Aorta (tissue), 5 donors: ENCODE measurements around the gene ATP6V0D1. TPM values are rescaled to one million over a fixed set of nuclear protein-coding genes. Genes with fewer than 3 reads are reported as not detected.

Source experiments
- ATAC-seq: fragments of 200-7000 bp; cut with Tn5 transposase; one replicate; pipeline ENCODE4 v1.9.1; 2022; ENCODE audit warnings: moderate library complexity; ENCODE audit not compliant: low FRiP score
- DNase-seq, 2 donors: peaks; one replicate each; pipeline ENCODE4 v3.0.0-alpha.2; 2020
- H3K27ac ChIP-seq, 2 donors: one replicate each; pipeline ENCODE4 v1.5.1; 2013; ENCODE audit warnings: low read length in 2 of 2, mild to moderate bottlenecking in 2 of 2, moderate library complexity in 2 of 2, control low read depth in 1 of 2, inconsistent platforms in 1 of 2, low read depth in 1 of 2
- H3K27me3 ChIP-seq, 2 donors: one replicate each; pipeline ENCODE4 v1.6.1; 2013; ENCODE audit warnings: control low read depth in 1 of 2, low read length in 1 of 2, mild to moderate bottlenecking in 1 of 2, moderate library complexity in 1 of 2; ENCODE audit not compliant: insufficient read depth in 2 of 2, control insufficient read depth in 1 of 2
- H3K36me3 ChIP-seq, 2 donors: one replicate each; pipeline ENCODE4 v1.6.1; 2013; ENCODE audit warnings: control low read depth in 1 of 2, low read length in 1 of 2, mild to moderate bottlenecking in 1 of 2; ENCODE audit not compliant: insufficient read depth in 2 of 2, control insufficient read depth in 1 of 2
- H3K4me1 ChIP-seq, 2 donors: one replicate each; pipeline ENCODE4 v1.6.1; 2013; ENCODE audit warnings: low read length in 2 of 2, control low read depth in 1 of 2, mild to moderate bottlenecking in 1 of 2, moderate library complexity in 1 of 2; ENCODE audit not compliant: insufficient read depth in 2 of 2, control insufficient read depth in 1 of 2
- H3K4me3 ChIP-seq, 2 donors: one replicate each; pipeline ENCODE4 v1.5.1; 2013; ENCODE audit warnings: low read length in 2 of 2, control low read depth in 1 of 2, mild to moderate bottlenecking in 1 of 2
- H3K9me3 ChIP-seq: one replicate; pipeline ENCODE4 v1.6.1; 2013; ENCODE audit warnings: mild to moderate bottlenecking, low read length; ENCODE audit not compliant: control insufficient read depth
- WGBS, 2 donors: extraction: QIAGEN DNeasy Blood & Tissue Kit; methylation state at CpG; one replicate each; pipeline ENCODE4 v1.1.7; 2013; 5-methylcytosine and 5-hydroxymethylcytosine counted together
- intact Hi-C, 2 donors: fragments of 100-400 bp; cut with DNase I; formaldehyde crosslinking; loops; one replicate each; pipeline versions ENCODE4 v1.14.2 to v1.15.0; 2022
- polyA plus RNA-seq, 2 donors: library from polyadenylated mRNA; stranded (reverse); fragments of 200-250 nt; gene quantifications; one replicate each; pipeline ENCODE4 v1.2.3, GENCODE V29; 2013
- total RNA-seq, 2 donors: library from RNA; stranded (reverse); fragmentation: NEBNext Ultra II Directional; extraction: Animal tissue kit (Norgen Biotek cat#: 25700); gene quantifications; one replicate each; pipeline ENCODE4 v1.2.1, GENCODE V29; 2021
- donor health status: healthy with polysubstance abuse.
- donor health status: Bipolar disorder and iron deficiency.
- donor health status: DM: no; HTN: no; CAD: no.
- donor health status: DM: no; HTN: no; CAD: no.
- donor health status: DM: yes; HTN: yes; CAD: no.

ATP6V0D1 gene
- total and polyA plus RNA-seq, 4 donors: 52.0 to 88.0 (median 60.3) TPM

GRCh38 chr16:67438098-67438791, 42.7 kb downstream of the ATP6V0D1 start:
- ATAC-seq (no peak), DNase-seq (no peak)
- H3K4me1 ChIP-seq: no peaks in the 10 kb centered on the region
- WGBS, 2 donors: 95 to 96% methylated on average over 20 of the region's 20 CpGs
- H3K27ac ChIP-seq: no peak overlapping the region
- no peaks in the 10 kb centered on the region for H3K27me3 ChIP-seq
- intact Hi-C loops: no loop called here
- H3K4me3 ChIP-seq: no peak overlapping the region
- H3K9me3 ChIP-seq: no peaks in the 10 kb centered on the region
- peaks cover 0 to 4% of the 10 kb centered on the region in 2 donors for H3K36me3 ChIP-seq

GRCh38 chr16:67437513-67437912, 43.4 kb downstream of the ATP6V0D1 start:
- ATAC-seq (no peak), DNase-seq (no peak)
- peaks cover 0 to 4% of the 10 kb centered on the region in 2 donors for H3K36me3 ChIP-seq
- 86 to 92% methylated on average over 4 of the region's 4 CpGs for WGBS, 2 donors
- H3K4me1 ChIP-seq: no peaks in the 10 kb centered on the region
- no peaks in the 10 kb centered on the region for H3K9me3 ChIP-seq
- no peak overlapping the region for H3K4me3 ChIP-seq
- no peaks in the 10 kb centered on the region for H3K27me3 ChIP-seq
- intact Hi-C loops: no loop called here
- no peak overlapping the region for H3K27ac ChIP-seq

- peaks cover 0 to 4% of the 10 kb centered on the region in 2 donors for H3K36me3 ChIP-seq
- H3K27ac ChIP-seq: no peak overlapping the region
- H3K27me3 ChIP-seq: no peaks in the 10 kb centered on the region
- ATAC-seq (no peak), DNase-seq (peak in 1 of 2 donors; percentile 37)
- intact Hi-C loops: no loop called here
- H3K9me3 ChIP-seq: no peaks in the 10 kb centered on the region
- H3K4me3 ChIP-seq: no peak overlapping the region
- WGBS, 2 donors: 94 to 96% methylated on average over 23 of the region's 23 CpGs
- no peaks in the 10 kb centered on the region for H3K4me1 ChIP-seq
Measured at GRCh38 chr16:67436640-67437193, 44.2 kb downstream of the ATP6V0D1 start.

GRCh38 chr16:67435758-67436164, 45.2 kb downstream of the ATP6V0D1 start:
- DNase-seq (peak in 1 of 2 donors; percentile 41), ATAC-seq (no peak)
- H3K27ac ChIP-seq: no peak overlapping the region
- H3K4me3 ChIP-seq: no peak overlapping the region
- intact Hi-C loops: no loop called here
- 96 to 98% methylated on average over 16 of the region's 16 CpGs for WGBS, 2 donors
- no peaks in the 10 kb centered on the region for H3K4me1 ChIP-seq
- no peaks in the 10 kb centered on the region for H3K27me3 ChIP-seq
- no peaks in the 10 kb centered on the region for H3K9me3 ChIP-seq
- peaks cover 0 to 4% of the 10 kb centered on the region in 2 donors for H3K36me3 ChIP-seq

- intact Hi-C loops: no loop called here
- DNase-seq (no peak), ATAC-seq (no peak)
- Histone ChIP-seq H3K4me3 (no peak overlapping the region), H3K27ac (no peak overlapping the region), H3K9me3 (no peaks in the 10 kb centered on the region), H3K27me3 (no peaks in the 10 kb centered on the region), H3K36me3 (peaks cover 0 to under 1% of the 10 kb centered on the region in 2 donors), H3K4me1 (no peaks in the 10 kb centered on the region)
- 82 to 90% methylated on average over 5 of the region's 5 CpGs for WGBS, 2 donors
Measured at GRCh38 chr16:67433131-67433719, 47.7 kb downstream of the ATP6V0D1 start.

GRCh38 chr16:67432506-67432890, 48.5 kb downstream of the ATP6V0D1 start:
- intact Hi-C loops: no loop called here
- Histone ChIP-seq H3K36me3 (no peaks in the 10 kb centered on the region), H3K27me3 (no peaks in the 10 kb centered on the region), H3K27ac (no peak overlapping the region), H3K4me3 (no peak overlapping the region), H3K9me3 (no peaks in the 10 kb centered on the region), H3K4me1 (no peaks in the 10 kb centered on the region)
- ATAC-seq (no peak), DNase-seq (no peak)
- WGBS, 2 donors: 86 to 88% methylated on average over 5 of the region's 5 CpGs

- Histone ChIP-seq H3K4me1 (no peaks in the 10 kb centered on the region), H3K4me3 (no peak overlapping the region), H3K27me3 (no peaks in the 10 kb centered on the region), H3K9me3 (no peaks in the 10 kb centered on the region), H3K27ac (no peak overlapping the region), H3K36me3 (no peaks in the 10 kb centered on the region)
- DNase-seq: no peak
- intact Hi-C loops: no loop called here
- no peak for ATAC-seq
- WGBS, 2 donors: 64 to 65% methylated on average over 11 to 13 of the region's 13 CpGs
Measured at GRCh38 chr16:67431775-67432505, 49.0 kb downstream of the ATP6V0D1 start.

- Histone ChIP-seq H3K36me3 (no peaks in the 10 kb centered on the region), H3K4me1 (no peaks in the 10 kb centered on the region), H3K9me3 (no peaks in the 10 kb centered on the region), H3K27ac (peak within 1 kb of the TSS in 1 of 2 donors; percentile 37), H3K4me3 (peak within 1 kb of the TSS; percentile 8 to 37), H3K27me3 (no peaks in the 10 kb centered on the region)
- intact Hi-C loops: no loop called here
- ATAC-seq (peak; percentile 65), DNase-seq (peak; percentile 63 to 80)
- 1% methylated on average over 47 to 87 of the region's 87 CpGs for WGBS, 2 donors
Measured at GRCh38 chr16:67430977-67431774, 49.8 kb downstream of the ATP6V0D1 start, which contains the start of gene HSD11B2. Gene HSD11B2 (plus strand): TSS chr16:67431121. CDS start chr16:67431249, 128 bp downstream.
